Tibial nerve (tissue), 4 donors: Measurements from ENCODE around the gene RBM34.

Experiments used
- EP300 ChIP-seq, 2 donors: sonication (generic); formaldehyde crosslinking; IDR thresholded peaks; one replicate each; pipeline ENCODE4 v1.6.1; 2017; ENCODE audit warnings: antibody characterized with exemption in 2 of 2, mild to moderate bottlenecking in 1 of 2
- POLR2A ChIP-seq, 2 donors: fragments of 450-650 bp; IDR thresholded peaks; one replicate each; pipeline ENCODE4 v1.6.1; 2017; ENCODE audit warnings: antibody characterized with exemption in 2 of 2, mild to moderate bottlenecking in 2 of 2, moderate library complexity in 2 of 2
- TF ChIP-seq, protein P1 (sequence below), 5 experiments: fragments of 200-600 bp in 3 of 5; fragments of 450-650 bp in 2 of 5; sonication (generic) in 3 of 5; IDR thresholded peaks; one replicate each; pipeline ENCODE4 v1.5.1; 2016 to 2019; ENCODE audit warnings: antibody characterized with exemption in 5 of 5, mild to moderate bottlenecking in 3 of 5, moderate library complexity in 2 of 5

DNA sequence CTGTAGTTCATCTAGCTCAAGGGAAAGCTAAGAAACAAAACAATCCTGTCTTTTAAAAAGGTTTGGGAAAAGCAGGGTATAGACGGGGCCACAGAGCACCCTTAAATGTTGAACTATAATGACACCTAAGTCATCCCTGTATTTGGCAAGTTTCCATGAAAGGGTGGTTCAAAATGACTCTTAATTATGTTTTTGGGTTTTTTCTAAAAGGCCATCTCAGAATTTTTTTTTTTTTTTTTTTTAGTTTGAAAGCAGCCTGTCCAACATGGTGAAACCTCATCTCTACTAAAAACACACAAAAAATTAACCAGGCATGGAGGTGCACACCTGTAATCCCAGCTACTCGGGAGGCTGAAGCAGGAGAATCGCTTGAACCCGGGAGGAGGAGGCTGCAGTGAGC is 54.6 kb downstream of the RBM34 start:
- TF ChIP-seq, protein P1, sequence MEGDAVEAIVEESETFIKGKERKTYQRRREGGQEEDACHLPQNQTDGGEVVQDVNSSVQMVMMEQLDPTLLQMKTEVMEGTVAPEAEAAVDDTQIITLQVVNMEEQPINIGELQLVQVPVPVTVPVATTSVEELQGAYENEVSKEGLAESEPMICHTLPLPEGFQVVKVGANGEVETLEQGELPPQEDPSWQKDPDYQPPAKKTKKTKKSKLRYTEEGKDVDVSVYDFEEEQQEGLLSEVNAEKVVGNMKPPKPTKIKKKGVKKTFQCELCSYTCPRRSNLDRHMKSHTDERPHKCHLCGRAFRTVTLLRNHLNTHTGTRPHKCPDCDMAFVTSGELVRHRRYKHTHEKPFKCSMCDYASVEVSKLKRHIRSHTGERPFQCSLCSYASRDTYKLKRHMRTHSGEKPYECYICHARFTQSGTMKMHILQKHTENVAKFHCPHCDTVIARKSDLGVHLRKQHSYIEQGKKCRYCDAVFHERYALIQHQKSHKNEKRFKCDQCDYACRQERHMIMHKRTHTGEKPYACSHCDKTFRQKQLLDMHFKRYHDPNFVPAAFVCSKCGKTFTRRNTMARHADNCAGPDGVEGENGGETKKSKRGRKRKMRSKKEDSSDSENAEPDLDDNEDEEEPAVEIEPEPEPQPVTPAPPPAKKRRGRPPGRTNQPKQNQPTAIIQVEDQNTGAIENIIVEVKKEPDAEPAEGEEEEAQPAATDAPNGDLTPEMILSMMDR (IDR thresholded peaks at IDR 0.05), result no peak
- TF ChIP-seq POLR2A (IDR thresholded peaks at IDR 0.05) (no peak), EP300 (IDR thresholded peaks at IDR 0.05) (no peak)
